Frontal cortex (tissue), 4 donors: Measurements from ENCODE around the gene DENND1A. TPM values are rescaled to one million over a fixed set of nuclear protein-coding genes. Genes with fewer than 3 reads are reported as not detected.

Experiments used
- DNase-seq, 2 donors: peaks; one replicate each; pipeline ENCODE4 v3.0.0; 2012; ENCODE audit warnings: low spot score in 2 of 2
- FAIRE-seq: peaks from 2 replicates; lab custom pipeline; 2012; peaks lifted over from hg19 to GRCh38; lab: Jason Lieb, UNC
- total RNA-seq: library from RNA; depleted of rRNA; stranded (reverse); fragments of >200 nt; gene quantifications from one replicate; pipeline ENCODE4 v1.2.3, GENCODE V29; 2014
- donor health status: control.
- donor health status: control.
- donor health status: control.

Gene DENND1A
- total RNA-seq, 1 donor from 2014 or later: 17.9 TPM

GRCh38 chr9:123872710-123873109 is 57.2 kb downstream of the DENND1A start:
- FAIRE-seq (no peak), DNase-seq (no peak)

GRCh38 chr9:123871781-123872180 is 58.1 kb downstream of the DENND1A start:
- no peak for FAIRE-seq

GRCh38 chr9:123868002-123868401 is 61.9 kb downstream of the DENND1A start:
- FAIRE-seq (no peak), DNase-seq (no peak)

More at GRCh38 chr9:123871781-123872180, 58.1 kb downstream of the DENND1A start:
- no peak for DNase-seq

GRCh38 chr9:123867034-123867433 is 62.9 kb downstream of the DENND1A start:
- DNase-seq (no peak), FAIRE-seq (no peak)

GRCh38 chr9:123866497-123866896 is 63.4 kb downstream of the DENND1A start:
- FAIRE-seq: no peak
- DNase-seq: no peak

- DNase-seq: no peak
- FAIRE-seq: no peak
Observed at GRCh38 chr9:123865226-123866000, 64.5 kb downstream of the DENND1A start.

GRCh38 chr9:123864251-123864650 is 65.7 kb downstream of the DENND1A start:
- DNase-seq: no peak
- FAIRE-seq: no peak

- FAIRE-seq (no peak), DNase-seq (no peak)
Observed at GRCh38 chr9:123863164-123863855, 66.6 kb downstream of the DENND1A start.

GRCh38 chr9:123861756-123862120 is 68.2 kb downstream of the DENND1A start:
- FAIRE-seq (no peak), DNase-seq (no peak)

GRCh38 chr9:123861086-123861755 is 68.7 kb downstream of the DENND1A start:
- DNase-seq (no peak), FAIRE-seq (no peak)

GRCh38 chr9:123860603-123861002 is 69.3 kb downstream of the DENND1A start:
- no peak for FAIRE-seq
- DNase-seq: no peak

GRCh38 chr9:123852403-123852802 is 77.5 kb downstream of the DENND1A start:
- no peak for DNase-seq
- FAIRE-seq: no peak

GRCh38 chr9:123851851-123852250 is 78.1 kb downstream of the DENND1A start:
- DNase-seq (no peak), FAIRE-seq (no peak)

- FAIRE-seq: no peak
Observed at GRCh38 chr9:123848447-123849085, 81.4 kb downstream of the DENND1A start.

GRCh38 chr9:123846966-123847365 is 83.0 kb downstream of the DENND1A start:
- no peak for DNase-seq
- FAIRE-seq: no peak

More at GRCh38 chr9:123848447-123849085, 81.4 kb downstream of the DENND1A start:
- DNase-seq: no peak

- DNase-seq: no peak
- no peak for FAIRE-seq
Observed at GRCh38 chr9:123843703-123844102, 86.2 kb downstream of the DENND1A start.

GRCh38 chr9:123835821-123836220 is 94.1 kb downstream of the DENND1A start:
- DNase-seq: no peak
- no peak for FAIRE-seq

- DNase-seq: no peak
- no peak for FAIRE-seq
Observed at GRCh38 chr9:123834889-123835562, 94.9 kb downstream of the DENND1A start.

GRCh38 chr9:123834218-123834888 is 95.6 kb downstream of the DENND1A start:
- DNase-seq: no peak

More at GRCh38 chr9:123834218-123834888, 95.6 kb downstream of the DENND1A start:
- FAIRE-seq: no peak
